HG03558 (cell line): ENCODE results near the gene DOCK4.

ENCODE experiments used
- ATAC-seq: cut with Tn5 transposase; IDR thresholded peaks from one replicate; pipeline ENCODE4 v1.9.1; 2021; ENCODE audit warnings: moderate number of reproducible peaks; ENCODE audit not compliant: unreplicated experiment; ENCODE audit errors: extremely low read depth

The DOCK4 gene

DNA sequence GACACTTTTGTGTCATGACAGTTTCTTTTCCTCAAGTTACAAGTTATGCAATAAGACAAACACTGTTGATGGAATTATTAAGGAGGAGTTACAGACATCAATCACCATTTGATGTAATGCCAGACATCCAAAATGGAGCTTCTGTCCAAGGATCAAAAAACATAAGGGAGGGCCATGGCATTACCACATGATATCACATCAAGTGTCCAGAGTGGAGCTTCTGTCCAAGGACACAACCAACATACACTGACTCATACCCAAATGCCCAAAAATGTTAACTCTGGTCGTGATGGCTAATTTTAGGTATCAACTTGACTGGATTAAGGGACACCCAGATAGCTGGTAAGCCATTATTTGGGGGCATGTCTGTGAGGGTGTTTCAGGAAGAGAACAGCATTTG lies 140.4 kb downstream of the DOCK4 start:
- no peak for ATAC-seq

DNA sequence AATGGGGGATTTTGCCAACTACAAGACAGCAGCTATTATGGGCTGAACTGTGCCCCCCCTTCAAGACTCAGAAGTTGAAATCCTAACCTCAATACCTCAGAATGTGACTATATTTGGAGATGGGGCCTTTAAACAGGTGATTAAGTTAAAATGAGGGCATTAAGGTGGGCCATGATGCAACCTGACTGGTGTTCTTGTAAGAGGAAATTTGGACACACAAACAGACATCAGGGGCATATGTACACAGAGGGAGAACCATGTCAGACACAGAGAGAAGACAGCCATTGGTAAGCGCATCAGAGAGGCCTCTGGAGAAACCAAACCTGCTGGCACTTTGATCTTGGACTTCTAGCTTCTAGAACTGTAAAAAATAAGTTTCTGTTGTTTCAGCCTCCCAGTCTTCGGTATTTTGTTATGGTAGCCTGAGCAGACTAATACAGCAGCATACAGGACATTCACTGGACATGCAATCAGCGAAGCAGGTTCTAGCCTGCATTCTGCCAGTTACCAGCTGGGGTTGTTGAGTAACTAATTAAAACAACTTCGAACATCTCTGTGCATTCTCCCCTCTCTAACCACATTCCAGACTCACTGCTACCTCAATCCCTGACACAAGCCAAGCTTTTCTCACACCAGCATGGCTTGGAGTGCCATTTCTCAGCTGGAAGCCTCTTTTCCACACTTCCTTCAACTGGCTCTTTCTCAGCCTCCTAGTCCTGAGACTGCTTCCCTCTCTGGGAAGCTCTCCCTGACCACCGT lies 141.4 kb downstream of the DOCK4 start:
- ATAC-seq = no peak

DNA sequence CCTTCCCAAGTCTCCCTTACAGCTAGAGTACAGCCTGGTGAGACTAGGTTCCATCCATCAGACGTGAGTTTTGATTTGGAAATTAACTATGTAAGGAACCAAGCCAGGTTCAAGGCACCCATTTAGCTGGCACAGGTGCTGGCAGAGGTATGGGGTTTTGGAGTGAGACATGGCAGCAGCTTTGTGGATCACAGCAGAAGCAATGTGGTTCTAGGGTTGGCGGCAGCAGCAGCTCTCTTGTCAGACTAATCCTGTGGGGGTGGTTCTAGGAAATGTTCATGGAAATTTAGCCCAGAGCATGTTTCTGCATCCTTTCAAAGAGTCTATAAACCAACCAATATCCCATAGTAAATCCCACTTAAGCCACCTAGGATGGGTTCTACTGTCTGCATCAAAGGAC lies 142.2 kb downstream of the DOCK4 start:
- ATAC-seq = no peak

DNA sequence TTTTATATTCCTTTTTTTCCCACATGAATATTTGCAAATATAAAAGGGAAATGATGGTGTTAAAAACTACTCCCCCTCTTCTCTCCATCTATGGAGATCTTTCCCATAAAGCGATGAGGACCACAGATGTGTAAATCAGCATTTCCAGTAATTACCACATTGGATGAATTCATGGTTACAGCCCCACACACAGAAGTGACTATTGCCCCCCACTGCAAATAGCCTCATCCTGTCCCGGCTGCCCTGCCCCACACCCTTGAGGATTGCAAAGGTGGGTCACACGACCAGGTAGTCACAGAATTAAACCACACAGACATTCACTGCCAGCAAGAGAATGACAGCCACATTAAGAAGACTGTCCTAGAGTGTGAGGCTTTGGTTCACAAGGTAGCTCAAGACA lies 145.1 kb downstream of the DOCK4 start:
- no peak for ATAC-seq

DNA sequence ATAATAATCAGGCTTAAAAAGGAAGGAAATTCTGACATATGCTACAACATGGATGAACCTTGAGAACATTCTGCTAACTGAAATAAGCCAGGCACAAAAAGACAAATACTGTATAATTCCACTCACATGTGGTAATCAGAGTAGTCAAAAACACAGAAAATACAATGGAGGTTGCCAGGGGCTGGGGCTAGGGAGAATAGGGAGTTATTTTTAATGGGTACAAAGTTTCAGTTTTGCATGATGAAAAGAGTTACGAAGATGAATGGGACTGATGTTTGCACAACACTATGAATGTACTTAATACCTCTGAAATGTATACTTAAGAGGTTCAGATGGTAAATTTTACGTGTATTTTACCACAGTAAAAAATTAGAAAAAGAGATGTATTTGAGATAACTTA lies 145.6 kb downstream of the DOCK4 start:
- ATAC-seq = no peak

DNA sequence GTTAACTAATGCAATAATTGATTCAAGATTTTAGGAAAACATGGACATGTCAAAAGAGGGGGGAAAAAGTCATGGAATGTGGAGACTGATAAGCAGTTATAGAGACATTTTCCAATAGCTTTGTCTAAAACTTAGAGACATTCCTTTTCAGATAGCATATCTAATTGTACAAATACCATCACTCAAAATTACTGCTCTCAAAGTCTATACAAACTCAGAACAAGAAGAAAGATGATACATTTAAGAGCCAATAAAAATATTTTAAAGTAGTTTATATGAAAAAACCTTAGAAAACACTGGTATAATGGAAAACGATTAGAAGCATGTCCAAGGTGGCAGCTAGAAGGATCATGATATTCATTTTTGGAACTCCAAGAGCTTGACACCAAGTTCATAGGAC lies 146.5 kb downstream of the DOCK4 start:
- ATAC-seq = no peak

DNA sequence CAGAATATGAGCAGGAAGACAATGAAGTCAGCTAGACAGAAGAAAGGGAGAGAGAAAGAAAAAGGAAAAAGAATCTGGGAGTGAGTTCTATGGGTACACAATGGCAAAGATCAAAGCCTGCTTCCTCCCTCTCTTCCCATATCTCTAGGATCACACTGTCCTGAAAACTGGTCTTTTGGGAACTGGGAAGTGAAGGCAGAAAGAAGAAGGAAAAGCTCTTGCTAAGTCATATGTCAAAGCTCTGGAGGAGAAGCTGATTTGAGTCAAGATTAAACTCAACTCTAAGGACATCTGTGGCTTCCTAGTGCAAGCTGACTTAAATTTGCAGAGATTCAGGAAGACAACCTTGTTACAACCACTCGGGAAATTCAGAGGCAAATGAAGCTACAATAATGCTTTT lies 147.5 kb downstream of the DOCK4 start:
- no peak for ATAC-seq

DNA sequence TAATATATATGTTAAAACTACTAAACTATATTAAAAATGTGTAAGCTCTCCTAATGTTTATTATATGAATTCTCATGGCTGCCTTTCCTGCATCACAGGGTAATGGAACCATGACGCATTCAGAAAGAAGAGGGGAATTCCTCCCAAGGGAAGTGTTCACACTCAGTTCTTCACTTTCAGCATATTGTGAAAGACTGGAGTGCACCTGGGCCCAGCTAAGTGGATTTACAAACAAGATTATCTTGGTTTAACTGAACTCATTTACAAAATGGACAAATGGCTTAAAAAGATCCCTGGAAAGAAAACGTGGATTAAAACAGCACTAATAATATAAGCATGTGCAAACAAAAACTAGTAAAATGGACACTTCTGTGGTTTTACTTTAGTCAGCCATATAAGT lies 149.8 kb downstream of the DOCK4 start:
- ATAC-seq = no peak

DNA sequence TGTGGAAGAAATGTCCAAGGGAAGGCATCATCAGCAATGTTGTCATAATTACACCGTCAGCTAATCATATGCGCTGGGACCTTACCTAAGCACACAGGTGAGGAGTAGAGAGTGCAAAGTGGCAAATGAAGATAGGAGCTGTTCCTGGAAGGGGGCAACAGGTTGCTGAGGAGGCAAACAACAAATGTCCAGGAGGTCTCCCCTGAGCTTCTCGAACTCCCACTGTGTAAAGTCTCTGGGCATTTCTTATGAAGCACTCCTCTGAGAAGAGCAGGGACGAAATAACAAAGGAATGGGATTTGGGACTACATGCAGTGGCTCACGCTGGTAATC lies 152.5 kb downstream of the DOCK4 start:
- ATAC-seq = no peak

DNA sequence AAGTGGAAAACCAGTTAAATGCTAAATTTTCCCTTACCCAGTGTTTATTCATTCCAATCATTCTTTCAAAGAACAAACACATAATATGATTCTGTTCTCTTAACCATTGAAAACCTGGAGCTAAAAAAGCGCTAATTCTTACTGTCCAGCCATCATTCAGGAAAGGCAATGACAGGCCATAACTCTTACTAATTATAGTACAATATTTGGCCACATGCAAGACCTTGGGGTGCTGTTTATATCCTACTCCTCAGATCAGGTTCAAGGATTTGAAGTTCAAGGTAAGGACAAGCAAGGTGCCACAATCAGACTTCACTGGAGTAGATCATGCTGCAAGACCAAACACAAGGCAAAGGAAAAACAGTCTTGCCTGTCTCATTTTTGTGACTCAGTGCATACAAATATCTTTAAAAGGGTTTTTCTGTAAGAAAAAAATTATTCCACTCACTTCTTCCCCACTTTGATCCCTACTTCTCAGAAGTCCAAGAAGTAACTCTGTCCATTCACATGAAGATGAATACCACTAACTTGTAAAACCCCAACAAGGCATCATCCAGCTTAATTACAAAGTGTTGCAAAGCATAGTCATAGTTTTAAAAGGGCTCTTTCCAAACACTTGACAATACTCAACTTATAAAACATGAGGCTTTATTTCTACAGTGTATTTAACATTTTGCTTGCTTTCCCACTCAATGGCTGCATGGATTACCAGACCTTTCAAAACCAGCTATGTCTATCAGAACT lies 153.0 kb downstream of the DOCK4 start:
- no peak for ATAC-seq

DNA sequence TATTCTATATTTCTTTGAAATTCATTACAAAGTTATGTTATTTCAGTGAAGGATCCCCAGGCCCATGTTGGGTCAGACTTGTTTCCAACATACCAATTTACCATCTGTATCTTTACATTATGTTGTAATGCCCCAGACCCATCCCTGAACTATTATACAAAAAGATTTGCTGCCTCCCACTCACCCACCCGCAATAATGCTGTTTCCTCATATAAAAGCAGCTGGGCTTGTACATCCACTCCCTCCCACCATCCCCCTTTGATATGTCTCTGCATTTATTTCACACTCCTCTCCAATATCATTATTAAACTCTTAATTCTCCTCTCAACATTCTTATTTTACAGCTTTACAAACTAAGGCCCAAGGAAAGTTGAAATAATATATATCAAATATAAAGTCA lies 153.7 kb downstream of the DOCK4 start:
- no peak for ATAC-seq

DNA sequence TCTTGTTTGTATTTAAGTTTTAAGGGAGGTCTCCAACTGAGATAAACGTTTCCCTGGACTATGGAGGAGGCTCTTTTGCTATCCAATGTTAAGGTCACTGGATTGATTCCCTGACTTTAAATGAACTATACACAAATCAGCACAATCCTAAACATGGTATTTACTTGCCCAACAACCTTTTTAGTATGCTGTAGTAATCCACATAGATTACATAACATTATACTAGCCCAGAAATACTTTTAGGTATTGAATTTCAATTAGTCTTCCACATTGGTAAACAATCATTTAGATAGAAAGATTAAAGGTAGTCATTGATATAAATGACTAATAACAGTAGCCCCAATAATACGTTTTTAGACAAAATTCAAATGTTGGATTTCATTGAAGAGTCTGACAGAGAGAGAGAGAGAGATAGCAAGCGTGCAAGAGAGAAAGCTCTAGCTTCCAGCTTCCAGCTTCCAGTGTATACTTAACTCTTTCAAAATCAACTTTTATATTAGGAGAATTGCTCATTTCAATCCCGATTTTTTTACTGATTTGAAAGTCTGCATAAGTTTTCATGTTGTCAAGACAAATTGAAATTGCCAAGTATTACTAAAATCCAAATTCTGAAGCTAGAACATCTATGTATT lies 155.8 kb downstream of the DOCK4 start:
- no peak for ATAC-seq

DNA sequence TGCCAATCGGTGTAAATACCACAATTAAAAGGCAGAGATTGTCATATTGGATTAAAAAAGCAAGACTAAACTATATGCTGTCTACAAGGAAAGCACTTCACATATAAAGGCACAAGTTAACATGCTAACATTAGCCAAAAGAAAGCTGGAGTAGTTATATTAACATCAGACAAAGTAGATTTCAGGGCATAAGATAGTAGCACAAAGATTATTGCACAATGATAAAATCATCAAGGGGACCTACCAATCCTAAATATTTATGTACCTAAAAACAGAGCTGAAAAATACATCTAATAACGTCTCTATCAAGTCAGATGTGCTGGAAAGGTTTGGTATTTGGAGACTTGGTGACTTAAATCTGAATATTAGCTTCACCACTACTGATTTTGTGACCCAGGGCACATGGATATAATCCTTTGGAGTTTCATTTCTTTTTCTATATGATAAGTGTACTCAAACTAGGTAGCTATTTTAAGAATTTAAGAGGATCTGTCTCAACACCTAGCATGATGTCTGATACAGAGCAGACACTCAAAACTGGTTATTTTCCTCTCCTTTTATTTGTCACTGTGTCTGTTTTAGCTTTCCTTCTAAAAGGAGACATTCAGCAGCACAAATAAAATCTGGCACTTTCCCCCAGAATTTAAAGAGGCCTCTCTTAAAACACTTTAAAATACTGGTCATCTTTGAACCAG lies 156.5 kb downstream of the DOCK4 start:
- ATAC-seq = no peak

DNA sequence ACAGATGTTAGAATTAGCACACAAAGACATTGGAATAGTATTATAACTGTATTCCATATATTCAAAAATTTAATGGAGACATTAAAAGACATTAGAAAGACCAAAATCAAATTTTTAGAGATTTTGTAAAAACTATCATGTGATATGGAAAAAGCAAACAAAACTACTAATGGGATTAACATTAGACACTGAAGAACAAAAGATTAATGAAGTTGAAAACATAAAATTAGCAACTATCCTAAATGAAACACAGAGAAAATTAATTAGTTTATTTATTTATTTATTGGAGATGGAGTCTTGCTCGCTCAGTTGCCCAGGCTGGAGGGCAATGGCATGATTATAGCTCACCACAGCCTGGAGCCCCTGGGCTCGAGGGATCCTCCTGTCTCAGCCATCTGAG lies 158.8 kb downstream of the DOCK4 start:
- ATAC-seq = no peak

DNA sequence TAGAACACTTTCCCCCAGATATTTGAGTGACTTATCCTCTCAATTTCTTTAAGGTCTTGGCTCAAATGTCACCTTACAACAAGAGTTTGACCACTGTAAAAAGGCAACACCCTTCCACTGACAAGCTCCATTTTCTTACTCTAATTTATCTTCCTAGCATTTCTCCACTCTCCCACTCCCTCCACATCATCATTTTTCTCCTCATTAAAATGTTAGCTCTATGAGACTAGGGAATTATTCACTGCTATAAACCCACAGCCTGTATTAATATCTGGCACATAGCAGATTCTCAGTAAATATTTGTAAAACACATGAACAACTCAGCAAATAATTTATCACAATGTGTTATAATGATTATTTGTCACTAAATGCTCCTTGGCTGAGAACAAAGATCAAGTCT lies 161.0 kb downstream of the DOCK4 start:
- ATAC-seq = no peak

DNA sequence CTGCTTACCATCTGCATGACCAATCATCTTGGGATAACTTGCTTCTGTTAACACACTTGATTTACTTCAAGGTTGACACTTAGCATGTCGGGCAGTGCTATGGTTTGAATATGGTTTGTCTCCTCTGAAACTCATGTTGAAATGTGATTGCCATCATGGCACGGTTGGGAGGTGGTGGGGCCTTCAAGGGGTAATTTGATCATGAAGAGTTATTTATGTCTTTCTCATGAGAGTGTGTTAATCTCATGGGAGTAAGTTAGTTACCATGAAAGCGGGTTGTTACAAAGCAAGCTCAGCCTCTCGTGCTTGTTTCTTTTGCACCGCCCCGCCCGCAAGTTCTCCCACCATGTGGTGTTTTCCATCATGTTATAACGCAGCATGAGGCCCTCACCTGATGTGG lies 163.6 kb downstream of the DOCK4 start:
- no peak for ATAC-seq

DNA sequence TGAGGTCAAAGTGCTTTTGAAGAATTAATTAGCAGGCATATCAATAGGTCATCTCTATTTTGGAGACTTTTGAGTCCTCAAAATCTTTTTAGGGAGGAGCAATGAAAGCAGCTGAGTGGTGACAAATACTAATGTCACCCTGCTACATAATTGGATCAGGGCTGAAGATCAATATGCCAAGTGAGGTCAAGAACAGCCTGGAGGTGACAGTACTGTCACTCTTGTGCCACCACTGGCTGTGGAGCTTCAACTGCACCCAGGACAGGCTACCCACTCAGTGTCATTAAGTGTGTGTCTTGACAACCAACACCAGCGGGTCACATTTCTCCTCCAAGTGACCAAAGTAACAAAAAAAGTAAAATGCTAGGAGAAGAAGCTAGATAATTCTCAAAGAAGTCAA lies 167.8 kb downstream of the DOCK4 start:
- ATAC-seq = no peak

DNA sequence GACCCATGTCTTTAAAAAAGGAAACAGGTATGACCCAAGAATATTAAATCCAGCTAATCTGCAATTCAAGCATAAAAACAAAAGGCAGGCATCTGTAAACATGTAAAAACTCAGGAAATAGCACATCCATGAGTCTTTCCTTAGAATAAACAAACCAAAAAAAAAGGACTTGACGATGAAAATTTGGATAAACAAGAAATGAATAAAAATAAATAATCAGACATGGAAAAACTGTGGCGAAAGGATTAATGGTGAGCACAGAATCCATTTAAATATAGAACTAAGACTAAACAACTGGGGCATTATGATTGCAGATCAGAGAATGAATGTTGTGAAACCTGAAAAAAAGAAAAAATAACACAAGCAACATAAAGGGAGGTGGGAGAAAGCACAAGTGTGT lies 170.1 kb downstream of the DOCK4 start:
- ATAC-seq = no peak

DNA sequence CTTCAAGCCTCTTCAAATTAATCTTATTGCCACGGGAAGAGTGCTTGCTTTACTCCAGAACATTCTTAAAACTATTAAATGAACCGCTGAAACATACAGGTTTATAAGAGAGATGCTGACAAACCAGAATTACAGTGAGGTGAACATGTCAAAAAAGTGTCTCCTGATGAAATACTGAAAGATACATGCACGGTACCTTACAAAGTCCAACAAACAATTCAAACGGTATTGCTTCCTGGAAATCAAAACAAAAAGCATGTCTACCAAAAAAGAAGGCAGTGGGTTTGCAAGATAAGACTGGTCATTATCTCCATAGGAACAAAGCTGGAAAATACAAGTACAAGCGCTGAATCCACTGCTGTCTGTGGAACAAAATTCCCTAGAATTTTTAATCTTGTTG lies 174.5 kb downstream of the DOCK4 start:
- ATAC-seq = no peak

DNA sequence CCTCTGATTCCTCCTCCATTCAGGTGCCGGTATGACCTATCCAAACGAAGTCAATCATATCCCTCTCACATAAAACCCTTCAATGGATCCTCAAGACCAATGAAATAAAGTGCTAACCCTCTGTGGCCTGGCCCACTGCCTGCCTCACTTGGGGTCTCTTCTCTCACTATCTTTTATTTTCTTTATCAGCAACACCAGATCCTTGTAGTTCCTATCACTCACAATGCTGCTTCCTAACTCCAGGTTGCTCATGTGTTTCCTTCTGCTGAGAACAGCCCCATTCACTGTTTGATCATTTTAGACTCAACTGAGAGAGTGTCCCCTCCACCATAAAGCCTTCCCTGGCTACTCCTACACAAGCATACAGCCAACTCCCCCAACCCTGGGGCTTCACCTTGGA lies 180.6 kb downstream of the DOCK4 start:
- no peak for ATAC-seq

DNA sequence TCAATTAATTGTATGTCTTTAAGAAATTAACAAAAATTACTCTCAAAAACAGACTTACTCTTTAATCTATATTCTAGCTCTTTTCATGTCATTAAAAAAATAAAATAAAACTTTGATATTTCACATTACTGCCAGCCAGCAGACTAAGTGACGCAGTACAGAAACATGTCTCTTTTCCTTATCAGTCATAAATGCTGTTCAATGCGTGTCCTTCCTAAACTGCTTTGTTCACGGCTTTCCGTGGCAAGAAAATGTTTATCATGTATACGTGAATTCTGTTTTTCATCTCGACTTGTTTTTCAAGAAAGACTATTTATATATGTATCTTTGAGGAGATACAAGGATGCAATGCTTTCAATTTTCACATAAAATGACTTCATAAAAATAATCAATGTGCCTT lies 182.4 kb downstream of the DOCK4 start:
- ATAC-seq = no peak
